Heart right ventricle (tissue), 16 donors: ENCODE data around the gene CEP126. TPM values are rescaled to one million over a fixed set of nuclear protein-coding genes. Genes with fewer than 3 reads are reported as not detected.
"Not testable (repeated sequence)": the region's sequence is repeated elsewhere in the genome, so short reads cannot be mapped to it uniquely, and the experiment has no call there.

Source experiments
- ATAC-seq, 8 donors: fragments of 200-7000 bp; cut with Tn5 transposase; one replicate each; pipeline ENCODE4 v1.9.1; 2020; ENCODE audit warnings: mild to moderate bottlenecking in 8 of 8, moderate library complexity in 8 of 8, moderate number of reproducible peaks in 1 of 8
- DNase-seq, 2 donors: peaks; one replicate each; pipeline ENCODE4 v3.0.0-alpha.2; 2020
- H3K27ac ChIP-seq, 10 donors: fragments of 200-600 bp; sonication (generic) in 2 of 10; one replicate each; pipeline versions ENCODE4 v1.5.0 to v1.8.0; 2020 to 2022; ENCODE audit warnings: mild to moderate bottlenecking in 3 of 10
- H3K27me3 ChIP-seq, 7 donors: fragments of 200-600 bp; one replicate each; pipeline ENCODE4 v1.8.0; 2021 to 2022; ENCODE audit warnings: mild to moderate bottlenecking in 2 of 7
- H3K36me3 ChIP-seq, 9 donors: fragments of 200-600 bp; sonication (generic) in 1 of 9; one replicate each; pipeline versions ENCODE4 v1.5.0 to v1.8.0; 2020 to 2022; ENCODE audit warnings: mild to moderate bottlenecking in 2 of 9
- H3K4me1 ChIP-seq, 9 donors: fragments of 200-600 bp; sonication (generic) in 1 of 9; one replicate each; pipeline versions ENCODE4 v1.5.0 to v1.8.0; 2020 to 2022; ENCODE audit warnings: mild to moderate bottlenecking in 4 of 9
- H3K4me3 ChIP-seq, 10 donors: fragments of 200-600 bp; sonication (generic) in 2 of 10; one replicate each; pipeline versions ENCODE4 v1.5.0 to v1.8.0; 2020 to 2022; ENCODE audit warnings: mild to moderate bottlenecking in 7 of 10, moderate library complexity in 2 of 10
- H3K9me3 ChIP-seq, 11 donors: fragments of 200-600 bp in 10 of 11; sonication (generic) in 2 of 11; one replicate each; pipeline versions ENCODE4 v1.5.0 to v1.8.0; 2013 to 2022; ENCODE audit warnings: mild to moderate bottlenecking in 2 of 11, control low read depth in 1 of 11, moderate library complexity in 1 of 11
- WGBS, 2 donors: extraction: QIAGEN DNeasy Blood & Tissue Kit; methylation state at CpG; one replicate each; pipeline ENCODE4 v1.1.7; 2013; ENCODE audit warnings: inconsistent platforms in 1 of 2; 5-methylcytosine and 5-hydroxymethylcytosine counted together
- intact Hi-C, 10 donors: fragments of 100-400 bp; cut with DNase I; formaldehyde crosslinking; loops; one replicate each; pipeline versions ENCODE4 v1.11.1 to v1.14.2; 2022
- polyA plus RNA-seq, 2 donors: library from polyadenylated mRNA; stranded (reverse); fragments of 200-250 nt; gene quantifications; one replicate each; pipeline ENCODE4 v1.2.3, GENCODE V29; 2013
- total RNA-seq, 10 donors: library from RNA; stranded (reverse); fragmentation: NEBNext Ultra II Directional in 3 of 10; extraction: Animal tissue kit (Norgen Biotek cat#: 25700) in 3 of 10; gene quantifications; one replicate each; pipeline versions ENCODE4 v1.2.1 to v1.2.4, GENCODE V29; 2021 to 2023
- TF ChIP-seq, protein P1 (sequence below), 9 donors: fragments of 200-600 bp; sonication (generic) in 2 of 9; IDR thresholded peaks; one replicate each; pipeline versions ENCODE4 v1.5.0 to v1.8.0; 2021 to 2022; ENCODE audit warnings: antibody characterized with exemption in 9 of 9, mild to moderate bottlenecking in 5 of 9, moderate library complexity in 1 of 9
- donor health status: Arrhythmogenic right ventricular cardiomyopathy.
- donor health status: ischemic (EF 13 %, LVEDD 7.1; RV severe dilation, severe dysfunction).
- donor health status: healthy with polysubstance abuse.
- donor health status: DM: no; HTN: yes; CAD: no.
- donor health status: DM: no; HTN: no; CAD: no.
- donor health status: ischemic (EF 25% LVEDD 6.9; RV normal size, moderate dysfunction).
- donor health status: ischemic (EF 25% LVEDD 5.7; RV mildly dilated, moderate dysfunction).
- donor health status: healthy.
- donor health status: DM: yes; HTN: yes; CAD: no.
- donor health status: Ischemic cardiomyopathy.
- donor health status: ischemic (EF 35%, LVEDD 5.7; RV mildly dilated, moderate dysfunction).
- donor health status: nonischemic (EF 11% LVEDD 7.7; RV severe dilation, severe dysfunction).
- donor health status: DM: yes; HTN: yes; CAD: no.
- donor health status: PGD.
- donor health status: ischemic (EF 29% LVEDD 5.4; RV normal size, mild dysfunction).
- donor health status: nonischemic (EF 23%, LVEDD 6.1; RV moderate dilation, normal function).

CEP126 gene
- total and polyA plus RNA-seq, 12 donors = 0.25 to 2.5 (median 1.2) TPM

DNA sequence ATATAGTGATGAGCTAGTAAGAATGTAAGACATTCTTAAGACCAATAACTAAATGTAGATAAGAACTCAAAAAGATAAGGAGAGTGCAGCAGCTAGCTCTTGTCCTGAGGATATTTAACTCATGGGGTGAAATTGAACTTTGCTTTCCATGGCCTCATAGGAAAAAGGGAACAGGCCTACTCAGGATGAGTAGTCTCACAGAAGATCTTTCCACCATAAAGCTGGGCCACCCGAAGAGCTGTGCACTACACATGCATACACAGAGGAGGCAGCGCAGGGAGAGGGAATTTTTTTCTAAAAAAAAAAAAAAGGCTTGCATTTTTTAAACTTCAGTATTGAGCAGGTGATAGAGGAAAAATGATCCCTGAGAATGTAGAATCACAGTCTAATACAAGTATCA is 72.6 kb downstream of the CEP126 start:
- H3K9me3 ChIP-seq = no peaks in the 10 kb centered on the region
- no peaks in the 10 kb centered on the region for H3K4me1 ChIP-seq
- ATAC-seq (no peak), DNase-seq (no peak)
- H3K27me3 ChIP-seq = no peaks in the 10 kb centered on the region
- 83 to 91% methylated on average over 2 of the region's 2 CpGs for WGBS, 2 donors
- H3K27ac ChIP-seq = no peak overlapping the region
- no peak overlapping the region for H3K4me3 ChIP-seq
- peaks cover 0 to 23% (median 0%) of the 10 kb centered on the region in 9 donors for H3K36me3 ChIP-seq
- TF ChIP-seq, protein P1, sequence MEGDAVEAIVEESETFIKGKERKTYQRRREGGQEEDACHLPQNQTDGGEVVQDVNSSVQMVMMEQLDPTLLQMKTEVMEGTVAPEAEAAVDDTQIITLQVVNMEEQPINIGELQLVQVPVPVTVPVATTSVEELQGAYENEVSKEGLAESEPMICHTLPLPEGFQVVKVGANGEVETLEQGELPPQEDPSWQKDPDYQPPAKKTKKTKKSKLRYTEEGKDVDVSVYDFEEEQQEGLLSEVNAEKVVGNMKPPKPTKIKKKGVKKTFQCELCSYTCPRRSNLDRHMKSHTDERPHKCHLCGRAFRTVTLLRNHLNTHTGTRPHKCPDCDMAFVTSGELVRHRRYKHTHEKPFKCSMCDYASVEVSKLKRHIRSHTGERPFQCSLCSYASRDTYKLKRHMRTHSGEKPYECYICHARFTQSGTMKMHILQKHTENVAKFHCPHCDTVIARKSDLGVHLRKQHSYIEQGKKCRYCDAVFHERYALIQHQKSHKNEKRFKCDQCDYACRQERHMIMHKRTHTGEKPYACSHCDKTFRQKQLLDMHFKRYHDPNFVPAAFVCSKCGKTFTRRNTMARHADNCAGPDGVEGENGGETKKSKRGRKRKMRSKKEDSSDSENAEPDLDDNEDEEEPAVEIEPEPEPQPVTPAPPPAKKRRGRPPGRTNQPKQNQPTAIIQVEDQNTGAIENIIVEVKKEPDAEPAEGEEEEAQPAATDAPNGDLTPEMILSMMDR (IDR thresholded peaks at IDR 0.05) = no peak
- intact Hi-C loops = no loop called here

GRCh38 chr11:101993172-101993571 is 78.4 kb downstream of the CEP126 start:
- TF ChIP-seq, protein P1 (IDR thresholded peaks at IDR 0.05) = no peak
- Histone ChIP-seq H3K4me3 (no peak overlapping the region), H3K36me3 (peaks cover 0 to 21% (median 0%) of the 10 kb centered on the region in 9 donors), H3K9me3 (peaks cover 0 to 7% (median 0%) of the 10 kb centered on the region in 11 donors), H3K4me1 (no peaks in the 10 kb centered on the region), H3K27ac (no peak overlapping the region), H3K27me3 (no peaks in the 10 kb centered on the region)
- 87 to 88% methylated on average over 4 of the region's 4 CpGs for WGBS, 2 donors
- DNase-seq = no peak
- intact Hi-C loops = loop anchor here in 1 of 10 donors (5.0 kb wide), 1 partner anchor 944 kb away; no protein-coding TSS in a partner anchor
- ATAC-seq = no peak

DNA sequence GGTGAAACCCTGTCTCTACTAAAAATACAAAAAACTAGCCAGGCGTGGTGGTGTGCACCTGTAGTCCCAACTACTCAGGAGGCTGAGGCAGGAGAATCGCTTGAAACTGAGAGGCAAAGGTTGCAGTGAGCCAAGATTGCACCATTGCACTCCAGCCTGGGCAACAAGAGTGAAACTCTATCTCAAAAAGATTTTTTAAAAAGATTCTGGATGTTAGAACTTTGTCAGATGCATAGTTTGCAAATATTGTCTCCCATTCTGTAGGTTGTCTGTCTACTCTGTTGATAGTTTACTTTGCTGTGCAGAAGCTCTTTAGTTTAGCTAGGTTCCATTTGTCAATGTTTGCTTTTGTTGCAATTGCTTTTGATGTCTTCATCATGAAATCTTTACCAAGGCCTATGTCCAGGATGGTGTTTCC is 79.3 kb downstream of the CEP126 start:
- intact Hi-C loops = loop anchor here in 1 of 10 donors (5.0 kb wide), 1 partner anchor 943 kb away; no protein-coding TSS in a partner anchor
- H3K27ac ChIP-seq, DNase-seq, H3K27me3 ChIP-seq, ATAC-seq, H3K4me3 ChIP-seq, H3K9me3 ChIP-seq, H3K4me1 ChIP-seq: not testable (repeated sequence)
- peaks cover 0 to 25% (median 0%) of the 10 kb centered on the region in 9 donors for H3K36me3 ChIP-seq
- WGBS, 2 donors = 95 to 98% methylated on average over 2 of the region's 2 CpGs

DNA sequence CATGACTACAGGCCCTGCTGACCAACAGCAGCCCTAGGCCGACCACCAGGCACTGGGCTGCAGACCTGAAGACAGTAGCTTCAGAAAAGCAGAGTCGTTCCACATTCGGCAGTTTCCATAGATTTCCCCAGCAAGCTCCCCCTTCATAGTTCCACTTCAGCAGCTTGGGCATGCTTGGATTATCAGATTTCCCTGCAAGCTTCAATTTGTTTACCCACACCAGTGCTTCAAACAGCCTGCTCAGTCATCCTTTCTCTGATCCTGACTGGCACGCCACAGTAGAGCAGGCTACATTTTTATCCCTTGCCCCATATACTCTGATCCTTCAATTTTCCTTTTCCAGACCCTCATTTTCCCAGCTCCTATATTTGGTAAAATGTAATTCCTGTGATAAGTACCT is 81.3 kb downstream of the CEP126 start:
- Histone ChIP-seq H3K27me3 (no peaks in the 10 kb centered on the region), H3K9me3 (peaks cover 0 to 7% (median 0%) of the 10 kb centered on the region in 11 donors), H3K4me1 (no peaks in the 10 kb centered on the region), H3K36me3 (peaks cover 0 to 25% (median 0%) of the 10 kb centered on the region in 9 donors), H3K4me3 (no peak overlapping the region), H3K27ac (no peak overlapping the region)
- no peak for DNase-seq
- ATAC-seq = no peak
- WGBS, 2 donors = 96 to 97% methylated on average over 4 of the region's 4 CpGs
- intact Hi-C loops = no loop called here
- TF ChIP-seq, protein P1 (IDR thresholded peaks at IDR 0.05) = no peak

DNA sequence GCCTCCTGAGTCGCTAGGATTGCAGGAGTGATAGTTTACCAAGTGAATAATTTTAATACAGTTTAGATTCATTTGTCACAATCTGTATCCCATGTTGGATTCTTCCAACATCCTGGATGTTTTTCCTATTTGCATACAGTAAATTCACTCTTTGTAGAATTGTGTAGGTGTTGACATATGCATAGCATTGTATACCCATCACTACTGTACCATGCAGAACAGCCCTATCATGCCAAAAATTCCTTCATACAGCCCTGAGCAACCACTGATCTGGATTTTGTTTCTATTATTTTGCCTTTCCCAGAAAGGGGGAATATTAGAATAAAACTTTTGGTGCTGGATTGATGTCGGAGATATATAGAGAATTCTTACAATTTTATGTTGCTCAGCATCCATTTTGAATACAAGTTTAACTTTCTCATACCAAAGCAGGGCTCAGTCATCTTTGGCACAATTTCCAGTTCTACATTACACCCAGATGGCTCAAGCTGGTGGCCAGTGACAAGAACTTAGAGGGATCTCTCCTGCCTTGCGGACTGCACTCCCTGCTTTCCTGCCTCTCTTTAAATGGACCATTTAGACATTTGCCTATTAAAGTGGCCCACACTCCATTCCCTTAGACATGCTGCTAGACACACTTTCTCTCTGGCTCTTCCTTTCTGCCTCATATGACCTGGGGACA is 87.0 kb downstream of the CEP126 start:
- H3K27ac ChIP-seq = no peak overlapping the region
- intact Hi-C loops = loop anchor here in 5 of 10 donors (10.0 kb wide), 2 partner anchors 87 to 547 kb away; partner anchors contain the start of genes ANGPTL5 (in 1 of the 5) and CEP126 (in 1 of the 5)
- no peak overlapping the region for H3K4me3 ChIP-seq
- TF ChIP-seq, protein P1 (IDR thresholded peaks at IDR 0.05) = no peak
- 94 to 95% methylated on average over 3 of the region's 3 CpGs for WGBS, 2 donors
- no peaks in the 10 kb centered on the region for H3K9me3 ChIP-seq
- no peaks in the 10 kb centered on the region for H3K27me3 ChIP-seq
- peaks cover 0 to 17% (median 0%) of the 10 kb centered on the region in 9 donors for H3K36me3 ChIP-seq
- DNase-seq (no peak), ATAC-seq (no peak)
- H3K4me1 ChIP-seq = no peaks in the 10 kb centered on the region
